Endothelial cell of umbilical vein (primary cell): Measurements from ENCODE around the gene ADTRP. TPM values are rescaled to one million over a fixed set of nuclear protein-coding genes. Genes with fewer than 3 reads are reported as not detected.

Experiments used
- BruUV-seq: library from RNA; stranded (reverse); fragments of 400-500 nt; replicated peaks from 2 replicates; lab custom pipeline; 2021; lab: Mats Ljungman, UMichigan
- CTCF ChIA-PET: fragments of 300-600, 350-600 bp; sonication (Branson Sonifier 250); formaldehyde crosslinking; loops from one replicate; lab custom pipeline; 2021; ENCODE audit warnings: antibody characterized with exemption, inconsistent platforms; lab: Charles Lee
- POLR2A ChIA-PET: fragments of 300-600, 350-600 bp; sonication (Branson Sonifier 250); formaldehyde crosslinking; loops from one replicate; lab custom pipeline; 2021; ENCODE audit warnings: antibody characterized with exemption, inconsistent platforms; lab: Charles Lee
- DNase-seq: peaks from one replicate; pipeline ENCODE4 v3.0.0-alpha.2; 2011; ENCODE audit warnings: low read depth, low spot score
- FAIRE-seq: peaks from 2 replicates; lab custom pipeline; 2011; peaks lifted over from hg19 to GRCh38; lab: Jason Lieb, UNC
- H2AFZ ChIP-seq: 2 replicates; pipeline ENCODE4 v1.6.0; 2012; ENCODE audit warnings: low read depth, low read length, control low read depth, inconsistent platforms
- H3K27ac ChIP-seq: 2 replicates; pipeline ENCODE4 v1.5.1; 2011; ENCODE audit warnings: low read depth, mild to moderate bottlenecking, control low read depth, low read length, moderate library complexity; ENCODE audit not compliant: insufficient read depth
- H3K27me3 ChIP-seq, 2 experiments: 2 replicates each; pipeline versions ENCODE4 v1.6.0 to v1.6.1; 2011; ENCODE audit warnings: low read length in 2 of 2, mixed read lengths in 1 of 2; ENCODE audit not compliant: control insufficient read depth in 2 of 2, insufficient read depth in 2 of 2
- H3K36me3 ChIP-seq, 2 experiments: 2 replicates in 1 of 2; 3 replicates in 1 of 2; pipeline ENCODE4 v1.5.1; 2011; ENCODE audit warnings: low read length in 2 of 2, mild to moderate bottlenecking in 1 of 2, moderate library complexity in 1 of 2; ENCODE audit not compliant: control insufficient read depth in 2 of 2, insufficient read depth in 2 of 2; ENCODE audit errors: extremely low read depth in 1 of 2
- H3K4me1 ChIP-seq: 3 replicates; pipeline ENCODE4 v1.5.1; 2011; ENCODE audit warnings: mild to moderate bottlenecking, low read length; ENCODE audit not compliant: control insufficient read depth, insufficient read depth; ENCODE audit errors: extremely low read depth
- H3K4me2 ChIP-seq: 2 replicates; pipeline ENCODE4 v1.6.1; 2011; ENCODE audit warnings: low read length, control low read depth, mixed read lengths; ENCODE audit not compliant: insufficient read depth
- H3K4me3 ChIP-seq, 3 experiments: fragments of 200-600 bp in 1 of 3; sonication (generic), shearing (Covaris generic) in 1 of 3; replicated peaks in 1 of 3; 2 replicates each; pipeline ENCODE4 v1.5.1; 2011 to 2016; ENCODE audit warnings: control low read depth in 3 of 3, low read length in 3 of 3, mild to moderate bottlenecking in 2 of 3, inconsistent platforms in 1 of 3, low read depth in 1 of 3, moderate library complexity in 1 of 3; ENCODE audit not compliant: insufficient read depth in 1 of 3
- H3K79me2 ChIP-seq: 2 replicates; pipeline ENCODE4 v1.6.0; 2012; ENCODE audit warnings: low read length, inconsistent platforms; ENCODE audit not compliant: control insufficient read depth, insufficient read depth
- H3K9ac ChIP-seq: replicated peaks from 2 replicates; pipeline ENCODE3; 2011; ENCODE audit warnings: low read length, control low read depth; ENCODE audit not compliant: insufficient read depth; ENCODE audit errors: extremely low read depth
- H3K9me1 ChIP-seq: replicated peaks from 3 replicates; pipeline ENCODE4 v1.6.0; 2011; ENCODE audit warnings: mild to moderate bottlenecking, low read length; ENCODE audit not compliant: control insufficient read depth, insufficient read depth; ENCODE audit errors: extremely low read depth
- H3K9me3 ChIP-seq: replicated peaks from 2 replicates; pipeline ENCODE4 v1.5.1; 2012; ENCODE audit warnings: low read length, inconsistent platforms; ENCODE audit not compliant: control insufficient read depth, insufficient read depth
- H4K20me1 ChIP-seq: replicated peaks from 2 replicates; pipeline ENCODE3; 2011; ENCODE audit warnings: mild to moderate bottlenecking, low read length; ENCODE audit not compliant: control insufficient read depth, insufficient read depth; ENCODE audit errors: extremely low read depth
- CTCF ChIP-seq, 2 donors: IDR thresholded peaks; 1 replicate in 1 of 2; 2 replicates in 1 of 2; pipeline ENCODE4 v1.5.1; 2011; ENCODE audit warnings: low read length in 2 of 2, mild to moderate bottlenecking in 2 of 2, moderate library complexity in 2 of 2, control low read depth in 1 of 2, inconsistent platforms in 1 of 2, low read depth in 1 of 2; ENCODE audit not compliant: insufficient read depth in 1 of 2; ENCODE audit errors: extremely low read depth in 1 of 2
- EZH2 ChIP-seq: IDR thresholded peaks from 2 replicates; pipeline ENCODE4 v1.6.1; 2012; ENCODE audit warnings: borderline replicate concordance, low read depth, mild to moderate bottlenecking, moderate library complexity, low read length, inconsistent platforms; ENCODE audit not compliant: severe bottlenecking
- FOS ChIP-seq: IDR thresholded peaks from 2 replicates; pipeline ENCODE4 v1.6.1; 2011; ENCODE audit warnings: mild to moderate bottlenecking, low read length, moderate library complexity, borderline replicate concordance; ENCODE audit not compliant: insufficient read depth
- GATA2 ChIP-seq: IDR thresholded peaks from 2 replicates; pipeline ENCODE4 v1.7.0; 2011; ENCODE audit warnings: low read depth, mild to moderate bottlenecking, moderate library complexity, mixed read lengths, low read length; ENCODE audit not compliant: insufficient read length, insufficient read depth
- JUN ChIP-seq: IDR thresholded peaks from 2 replicates; pipeline ENCODE4 v1.6.1; 2011; ENCODE audit warnings: borderline replicate concordance, low read depth; ENCODE audit not compliant: insufficient read length, insufficient read depth
- MAX ChIP-seq: IDR thresholded peaks from 2 replicates; pipeline ENCODE4 v1.6.1; 2011; ENCODE audit not compliant: insufficient read depth, insufficient read length
- MYC ChIP-seq: IDR thresholded peaks from one replicate; pipeline ENCODE4 v1.6.1; 2011; ENCODE audit warnings: mild to moderate bottlenecking, low read depth, low read length
- POLR2A ChIP-seq: IDR thresholded peaks from 2 replicates; pipeline ENCODE4 v1.6.1; 2012; ENCODE audit warnings: low read depth, mild to moderate bottlenecking, control low read depth, low read length
- POLR2AphosphoS5 ChIP-seq: IDR thresholded peaks from 2 replicates; pipeline ENCODE4 v1.6.1; 2012; ENCODE audit warnings: low read depth, mild to moderate bottlenecking, control low read depth, low read length, moderate library complexity; ENCODE audit not compliant: insufficient read depth
- dilution Hi-C: fragments of 300-500 bp; cut with MboI; formaldehyde crosslinking; loops from one replicate; pipeline ENCODE4 v1.15.0; 2019; ENCODE audit warnings: low sequenced_read_pairs; ENCODE audit not compliant: extremely low pct_ligation_motif_present
- intact Hi-C: fragments of 100-400 bp; cut with micrococcal nuclease; formaldehyde crosslinking; loops from one replicate; pipeline ENCODE4 v1.10.0; 2022
- polyA plus RNA-seq, 4 experiments: library from polyadenylated mRNA; depleted of rRNA in 3 of 4; stranded (reverse) in 3 of 4; unstranded in 1 of 4; fragments of >200 nt; gene quantifications; 2 replicates each; pipeline versions ENCODE4 v1.2.1 to v1.2.3, GENCODE V29; 2011 to 2012; ENCODE audit warnings: missing spikeins in 1 of 4
- total RNA-seq: library from RNA; stranded (reverse); gene quantifications from 2 replicates; pipeline ENCODE4 v1.2.3, GENCODE V29; 2021

The ADTRP gene
- total and polyA plus RNA-seq, 2 donors (not counting 3 experiments of a cell fraction or from before 2014, with no cell fraction given), result 3.3 to 4.4 TPM

- POLR2A ChIA-PET, result interaction anchor here (0.6 kb wide), 1 partner anchor 16 kb away, joined by 5 read pairs; no protein-coding TSS in a partner anchor
- BruUV-seq, result no TSS peak
- Histone ChIP-seq H4K20me1 (no peaks in the 10 kb centered on the region), H3K27ac (no peak overlapping the region), H3K9ac (no peak overlapping the region), H3K4me2 (no peak overlapping the region), H3K4me3 (no peak overlapping the region), H3K79me2 (peaks cover 98% of the 10 kb centered on the region), H3K27me3 (no peaks in the 10 kb centered on the region), H3K9me1 (no peaks in the 10 kb centered on the region), H3K4me1 (no peaks in the 10 kb centered on the region), H2AFZ (no peak overlapping the region), H3K36me3 (no peaks in the 10 kb centered on the region), H3K9me3 (no peaks in the 10 kb centered on the region)
- dilution Hi-C loops, result no loop called here
- intact Hi-C loops, result no loop called here
- no peak for FAIRE-seq
- CTCF ChIA-PET, result interaction anchor here (0.9 kb wide), 1 partner anchor 11 kb away, joined by 3 read pairs; no protein-coding TSS in a partner anchor
- DNase-seq, result no peak
- TF ChIP-seq GATA2 (no peak), POLR2A (no peak), POLR2AphosphoS5 (no peak), FOS (no peak), EZH2 (no peak), MYC (no peak), JUN (no peak), CTCF (IDR thresholded peaks at IDR 0.05; ENCODE audit: extremely low read depth in 1 of 2, insufficient read depth in 1 of 2, low read depth in 1 of 2, low read length in 2 of 2) (no peak), MAX (no peak)
Measured at GRCh38 chr6:11748591-11749210, 29.9 kb downstream of the ADTRP start.
